ENCODE results near the gene ACER3. TPM values are rescaled to one million over a fixed set of nuclear protein-coding genes. Genes with fewer than 3 reads are reported as not detected.
"Not testable (repeated sequence)": the region's sequence is repeated elsewhere in the genome, so short reads cannot be mapped to it uniquely, and the experiment has no call there.

The ACER3 gene
- 10 to 100 TPM in 3 of 12 donors, 1 to 10 TPM in 8, not detected in 1; 5.6 to 16.2 (median 8.4) TPM for polyA plus RNA-seq (ENCODE audit: insufficient read length in 12 of 12)
- long read RNA-seq, donor 1, full-length matches to known transcripts, result 2 of 2 reads
- long read RNA-seq, donor 1, partial matches to known transcripts, result 0 of 2 reads
- long read RNA-seq, donor 1, other reads (novel, unspliced or antisense), result 0 of 2 reads
- long read RNA-seq, donor 2, full-length matches to known transcripts, result 3 of 3 reads
- long read RNA-seq, donor 2, partial matches to known transcripts, result 0 of 3 reads
- long read RNA-seq, donor 2, other reads (novel, unspliced or antisense), result 0 of 3 reads
- long read RNA-seq, donor 3, full-length matches to known transcripts, result 2 of 2 reads
- long read RNA-seq, donor 3, partial matches to known transcripts, result 0 of 2 reads
- long read RNA-seq, donor 3, other reads (novel, unspliced or antisense), result 0 of 2 reads
- long read RNA-seq, donor 4, full-length matches to known transcripts, result 1 of 1 reads
- long read RNA-seq, donor 4, partial matches to known transcripts, result 0 of 1 reads
- long read RNA-seq, donor 4, other reads (novel, unspliced or antisense), result 0 of 1 reads
- long read RNA-seq, donor 5, result 0 reads
- long read RNA-seq, donor 6, result 0 reads
- long read RNA-seq, donor 7, full-length matches to known transcripts, result 1 of 1 reads
- long read RNA-seq, donor 7, partial matches to known transcripts, result 0 of 1 reads
- long read RNA-seq, donor 7, other reads (novel, unspliced or antisense), result 0 of 1 reads
- long read RNA-seq, donor 8, result 0 reads
- long read RNA-seq, donor 9, result 0 reads
- long read RNA-seq, donor 10, full-length matches to known transcripts, result 1 of 1 reads
- long read RNA-seq, donor 10, partial matches to known transcripts, result 0 of 1 reads
- long read RNA-seq, donor 10, other reads (novel, unspliced or antisense), result 0 of 1 reads
- long read RNA-seq, donor 11, result 0 reads

DNA sequence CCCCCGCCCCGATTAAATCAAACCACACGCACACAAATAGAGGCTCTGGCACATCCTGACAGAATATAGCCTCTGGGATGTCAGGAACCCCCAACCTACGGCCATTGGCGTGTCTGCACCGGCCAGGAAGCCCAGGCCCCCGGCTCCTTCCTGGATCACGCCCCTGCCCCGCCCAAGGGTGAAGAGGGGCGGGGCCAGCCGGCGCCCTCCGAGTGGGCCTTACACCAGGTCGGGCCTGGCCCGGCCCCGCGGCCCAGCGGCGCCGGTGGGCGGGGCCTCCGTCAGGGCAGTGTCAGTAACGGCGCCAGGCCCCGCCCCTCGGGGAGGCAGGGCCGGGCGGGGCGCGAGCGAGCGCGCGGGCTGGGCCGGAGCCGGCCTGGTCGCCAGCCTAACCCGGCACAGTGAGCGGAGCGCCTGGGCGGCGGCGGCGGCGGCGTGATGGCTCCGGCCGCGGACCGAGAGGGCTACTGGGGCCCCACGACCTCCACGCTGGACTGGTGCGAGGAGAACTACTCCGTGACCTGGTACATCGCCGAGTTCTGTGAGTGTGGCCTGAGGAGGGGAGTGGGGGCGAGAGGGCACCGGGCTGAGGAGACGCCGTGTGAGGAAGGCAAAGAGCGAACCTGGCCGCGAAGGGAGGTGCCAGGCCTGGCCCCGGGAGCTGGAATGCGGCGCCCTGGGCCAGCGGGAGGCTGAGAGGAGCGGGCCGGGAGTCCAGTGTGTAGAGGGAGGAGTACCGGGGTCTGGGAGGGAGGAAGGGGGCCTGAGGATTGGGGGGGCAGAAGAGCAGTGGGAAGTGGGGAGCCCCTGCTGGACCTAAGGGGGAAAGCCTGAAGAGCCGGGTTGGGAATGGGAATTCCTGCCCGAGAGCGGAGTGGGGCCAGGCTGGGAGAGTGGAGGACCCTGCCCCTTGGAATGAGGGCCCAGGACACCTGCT, at the start of gene ACER3:
Gene ACER3 (plus strand): TSS at position 380 of the 937 bp plus-strand sequence. CDS start 59 bp downstream, at position 439.
- peak; percentile 68 for DNase-seq

DNA sequence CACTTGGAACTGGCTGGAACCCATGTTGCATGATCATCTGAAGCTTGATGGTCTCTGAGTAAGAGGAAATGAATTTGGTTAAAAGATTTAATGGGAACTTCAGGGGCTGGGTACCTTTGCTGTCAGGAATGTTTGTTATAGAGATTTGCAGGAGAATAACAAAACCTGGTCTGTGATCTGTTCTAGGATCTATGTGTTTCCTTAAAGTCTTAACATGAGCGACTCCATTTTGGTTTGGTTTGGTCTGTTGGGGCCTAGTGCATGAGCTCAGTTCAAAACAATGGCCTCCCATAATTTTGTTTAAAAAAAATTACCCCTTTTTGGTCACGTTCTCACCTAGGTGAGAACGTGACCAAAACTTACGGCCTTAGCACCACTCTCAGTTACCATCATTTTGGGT, 49.5 kb upstream of the ACER3 start:
- no peak for DNase-seq

DNA sequence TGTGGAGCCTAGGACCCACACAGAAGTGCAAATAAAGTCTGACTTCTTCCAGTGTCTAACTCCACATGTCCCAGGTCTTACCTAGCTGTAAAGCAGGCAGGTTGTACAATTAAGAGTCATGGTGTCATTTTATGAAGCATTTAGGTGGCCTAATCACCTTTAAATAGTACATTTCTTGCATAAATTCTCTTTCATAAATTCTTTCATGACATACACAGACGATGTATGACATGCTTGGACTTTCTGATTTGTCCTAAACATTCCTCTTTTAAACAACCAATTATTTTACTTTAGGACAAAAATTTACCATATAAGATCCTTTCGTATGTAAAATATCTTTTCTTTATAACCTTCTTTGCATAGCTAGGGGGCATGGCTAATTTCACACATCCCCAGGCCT, 46.3 kb upstream of the ACER3 start:
- no peak for DNase-seq

DNA sequence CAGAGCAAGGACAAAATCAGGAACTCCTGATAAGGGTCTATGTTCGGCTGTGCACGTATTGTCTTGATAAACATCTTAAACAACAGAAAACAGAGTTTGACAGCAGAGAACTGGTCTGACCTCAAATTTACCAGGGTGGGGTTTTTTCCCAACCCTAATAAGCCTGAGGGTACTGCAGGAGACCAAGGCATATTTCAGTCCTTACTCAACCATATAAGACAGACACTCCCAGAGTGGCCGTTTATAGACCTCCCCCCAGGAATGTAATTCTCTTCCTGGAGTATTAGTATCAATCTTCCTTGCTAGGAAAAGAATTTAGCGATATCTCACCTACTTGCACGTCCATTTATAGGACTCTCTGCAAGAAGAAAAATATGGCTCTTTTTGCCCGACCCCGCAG, 45.0 kb upstream of the ACER3 start:
- not testable (repeated sequence) for DNase-seq

DNA sequence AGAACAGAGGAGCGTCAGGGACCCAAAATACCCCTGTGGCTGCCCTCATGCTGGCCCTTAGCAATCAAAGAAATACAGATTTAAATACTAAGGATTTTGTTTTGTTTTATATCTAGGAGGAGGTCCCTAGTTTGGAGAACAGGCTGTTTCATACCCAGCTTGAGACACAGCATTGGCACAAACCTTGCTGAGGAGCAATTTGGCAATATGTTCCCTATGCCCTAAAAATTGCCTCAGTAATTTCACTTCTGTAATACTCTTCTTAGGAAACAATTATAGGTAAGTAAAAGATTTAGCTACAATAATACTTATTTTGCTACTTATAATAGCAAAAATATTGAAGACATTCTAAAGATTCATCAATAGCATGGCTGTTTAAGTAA, 40.5 kb upstream of the ACER3 start:
- DNase-seq, result no peak

DNA sequence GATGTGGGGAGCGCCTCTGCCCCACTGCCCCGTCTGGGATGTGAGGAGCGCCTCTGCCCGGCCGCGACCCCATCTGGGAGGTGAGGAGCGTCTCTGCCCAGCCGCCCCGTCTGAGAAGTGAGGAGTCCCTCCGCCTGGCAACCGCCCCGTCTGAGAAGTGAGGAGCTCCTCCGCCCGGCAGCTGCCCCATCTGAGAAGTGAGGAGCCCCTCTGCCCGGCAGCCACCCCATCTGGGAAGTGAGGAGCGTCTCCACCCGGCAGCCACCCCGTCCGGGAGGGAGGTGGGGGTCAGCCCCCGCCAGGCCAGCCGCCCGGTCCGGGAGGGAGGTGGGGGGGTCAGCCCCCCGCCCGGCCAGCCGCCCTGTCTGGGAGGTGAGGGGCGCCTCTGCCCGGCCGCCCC, 39.3 kb upstream of the ACER3 start:
- DNase-seq, result not testable (repeated sequence)

DNA sequence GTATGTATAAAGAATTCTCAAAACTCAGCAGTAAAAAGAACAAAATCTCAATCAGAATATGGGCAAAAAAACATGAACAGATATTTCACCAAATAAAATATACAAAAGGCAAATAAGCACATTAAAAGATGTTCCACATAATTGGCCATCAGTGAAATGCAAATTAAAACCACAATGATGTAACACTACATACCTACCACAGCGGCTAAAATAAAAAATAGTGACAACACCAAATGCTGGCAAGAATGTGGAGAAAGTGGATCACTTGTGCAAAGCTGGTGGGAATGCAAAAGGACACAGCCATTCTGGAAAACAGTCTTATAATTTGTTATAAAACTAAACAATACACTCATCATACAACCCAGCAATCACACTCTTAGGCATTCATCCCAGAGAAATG, 38.3 kb upstream of the ACER3 start:
- no peak for DNase-seq

DNA sequence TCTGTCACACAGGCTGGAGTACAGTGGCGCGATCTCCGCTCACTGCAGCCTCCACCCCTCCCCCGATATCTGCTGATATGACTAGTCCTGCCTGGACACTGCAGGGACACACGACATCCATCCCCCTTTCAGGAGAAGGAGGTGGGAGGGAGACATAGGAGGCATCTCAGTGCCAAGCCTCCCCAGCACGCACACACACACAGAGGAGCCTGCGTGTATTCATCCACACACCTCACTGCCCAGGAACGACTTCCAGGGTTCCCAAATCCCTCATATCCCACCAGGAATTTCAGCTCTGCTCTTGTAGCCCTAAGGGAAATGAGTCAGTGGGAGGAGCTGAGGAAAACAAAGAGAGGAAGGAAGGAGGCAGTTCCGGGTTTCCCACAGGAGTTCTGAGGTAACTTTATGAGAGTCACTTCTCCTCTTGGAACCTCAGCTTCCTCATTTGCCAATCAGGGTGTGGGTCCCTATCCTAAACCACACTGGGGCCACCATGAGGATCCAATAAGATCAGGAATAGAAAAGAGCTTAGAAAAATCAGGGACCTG, 37.2 kb upstream of the ACER3 start:
- no peak for DNase-seq

DNA sequence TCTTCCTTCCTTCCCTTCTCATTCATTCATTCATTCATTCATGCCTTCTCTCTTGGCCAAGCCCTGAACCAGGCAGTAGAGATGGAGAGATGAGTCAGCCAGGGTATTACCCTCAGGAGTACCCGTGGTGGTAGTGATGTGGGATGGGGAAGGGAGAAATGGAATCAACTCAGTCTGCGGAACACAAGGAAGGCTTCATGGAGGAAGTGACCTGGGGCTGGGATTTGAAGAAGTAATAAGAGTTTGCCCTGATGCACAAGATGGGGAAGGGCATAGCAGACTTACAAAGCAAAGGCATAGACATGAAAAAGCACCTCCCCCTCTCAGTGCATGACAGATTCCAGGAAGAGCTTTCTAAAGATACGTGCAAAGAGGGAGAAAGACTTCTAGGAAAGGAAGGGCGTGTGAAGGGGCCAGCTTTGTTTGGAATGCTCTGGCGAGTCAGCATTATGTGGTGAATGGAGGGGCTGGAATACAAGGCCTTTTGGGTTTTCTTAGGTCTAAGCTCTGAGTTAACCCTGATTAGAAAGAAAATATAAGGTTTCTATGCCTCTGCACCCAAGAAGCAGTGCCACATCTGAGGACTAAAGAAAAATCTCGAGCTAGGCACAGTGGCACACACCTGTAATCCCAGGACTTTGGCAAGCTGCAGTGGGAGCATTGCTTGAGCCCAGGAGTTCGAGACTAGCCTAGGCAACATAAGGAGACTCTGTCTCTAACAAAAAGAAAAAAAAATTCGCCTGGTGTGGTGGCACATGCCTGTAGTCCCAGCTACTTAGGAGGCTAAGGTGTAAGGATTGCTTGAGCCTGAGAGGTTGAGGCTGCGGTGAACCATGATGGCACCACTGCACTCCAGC, 36.4 kb upstream of the ACER3 start:
- DNase-seq, result no peak

DNA sequence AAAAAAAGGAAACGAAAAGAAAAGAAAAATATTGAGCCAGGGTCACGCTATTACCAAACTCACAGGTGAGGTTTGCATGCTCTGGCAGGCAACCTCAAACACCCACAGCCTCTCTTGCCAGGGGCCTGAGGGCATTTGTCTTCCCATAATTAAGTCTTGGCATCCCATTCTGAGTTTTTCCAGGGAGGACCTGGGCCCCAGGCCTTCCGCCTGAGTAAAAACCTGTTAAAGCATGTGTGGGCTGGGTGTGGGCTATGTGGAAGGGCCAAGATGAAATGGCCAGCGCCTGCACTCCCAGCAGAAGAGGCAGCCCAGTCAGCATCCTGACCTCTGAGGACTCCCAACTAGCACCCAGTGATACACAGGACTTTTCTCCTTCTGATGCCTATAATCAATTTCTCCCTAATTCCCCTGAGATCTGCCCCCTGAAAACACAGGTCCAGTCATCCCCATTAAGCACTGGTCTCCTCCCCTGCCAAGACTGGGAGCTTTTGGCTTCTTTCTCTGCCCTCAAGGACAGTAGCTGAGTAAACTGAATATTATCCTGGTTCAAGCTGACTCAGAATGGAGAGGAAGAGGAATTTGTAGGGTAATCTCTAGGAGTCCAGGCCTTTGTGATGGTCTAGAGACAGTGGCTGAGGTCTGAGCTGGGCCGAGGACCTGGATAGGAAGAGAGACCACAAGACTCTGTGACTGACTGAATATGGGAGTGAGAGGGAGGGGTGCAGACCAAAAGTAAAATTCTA, 35.6 kb upstream of the ACER3 start:
- DNase-seq, result no peak

DNA sequence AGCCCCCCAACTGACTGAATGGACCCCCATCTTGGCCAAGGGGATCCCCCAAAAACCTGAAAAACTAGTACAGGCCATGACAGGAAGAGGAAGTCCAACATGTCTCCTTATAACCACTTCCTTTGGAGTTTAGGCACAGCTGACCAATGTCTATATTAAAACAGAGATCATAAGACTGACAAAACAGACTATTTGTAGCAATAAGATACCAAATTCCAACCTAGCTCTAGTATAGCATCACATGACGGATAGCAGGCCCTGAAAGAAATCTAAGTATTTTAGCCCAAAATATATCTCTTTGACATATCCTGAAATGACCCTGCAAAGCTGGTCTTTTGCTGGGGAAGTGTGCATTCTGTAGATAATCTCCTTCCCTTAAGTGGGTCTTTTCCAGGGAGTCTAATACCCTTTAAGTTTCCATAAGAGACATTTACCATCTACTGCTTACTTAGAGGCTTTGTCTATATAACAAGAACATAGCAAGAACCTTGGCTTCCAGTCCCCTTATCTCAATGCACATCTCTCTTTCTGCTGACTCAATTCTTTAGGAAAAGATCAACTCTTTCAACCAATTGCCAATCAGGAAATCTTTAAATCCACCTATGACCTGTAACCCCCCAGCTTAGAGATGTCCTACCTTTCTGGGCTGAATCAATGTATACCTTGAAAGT, 34.9 kb upstream of the ACER3 start:
- no peak for DNase-seq

DNA sequence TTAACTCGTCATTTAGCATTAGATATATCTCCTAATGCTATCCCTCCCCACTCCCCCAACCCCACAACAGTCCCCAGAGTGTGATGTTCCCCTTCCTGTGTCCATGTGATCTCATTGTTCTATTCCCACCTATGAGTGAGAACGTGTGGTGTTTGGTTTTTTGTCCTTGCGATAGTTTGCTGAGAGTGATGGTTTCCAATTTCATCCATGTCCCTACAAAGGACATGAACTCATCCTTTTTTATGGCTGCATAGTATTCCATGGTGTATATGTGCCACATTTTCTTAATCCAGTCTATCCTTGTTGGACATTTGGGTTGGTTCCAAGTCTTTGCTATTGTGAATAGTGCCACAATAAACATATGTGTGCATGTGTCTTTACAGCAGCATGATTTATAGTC, 34.2 kb upstream of the ACER3 start:
- DNase-seq, result not testable (repeated sequence)

DNA sequence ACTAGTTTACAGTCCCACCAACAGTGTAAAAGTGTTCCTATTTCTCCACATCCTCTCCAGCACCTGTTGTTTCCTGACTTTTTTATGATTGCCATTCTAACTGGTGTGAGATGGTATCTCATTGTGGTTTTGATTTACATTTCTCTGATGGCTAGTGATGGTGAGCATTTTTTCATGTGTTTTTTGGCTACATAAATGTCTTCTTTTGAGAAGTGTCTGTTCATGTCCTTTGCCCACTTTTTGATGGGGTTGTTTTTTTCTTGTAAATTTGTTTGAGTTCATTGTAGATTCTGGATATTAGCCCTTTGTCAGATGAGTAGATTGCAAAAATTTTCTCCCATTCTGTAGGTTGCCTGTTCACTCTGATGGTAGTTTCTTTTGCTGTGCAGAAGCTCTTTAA, 33.7 kb upstream of the ACER3 start:
- DNase-seq, result not testable (repeated sequence)

DNA sequence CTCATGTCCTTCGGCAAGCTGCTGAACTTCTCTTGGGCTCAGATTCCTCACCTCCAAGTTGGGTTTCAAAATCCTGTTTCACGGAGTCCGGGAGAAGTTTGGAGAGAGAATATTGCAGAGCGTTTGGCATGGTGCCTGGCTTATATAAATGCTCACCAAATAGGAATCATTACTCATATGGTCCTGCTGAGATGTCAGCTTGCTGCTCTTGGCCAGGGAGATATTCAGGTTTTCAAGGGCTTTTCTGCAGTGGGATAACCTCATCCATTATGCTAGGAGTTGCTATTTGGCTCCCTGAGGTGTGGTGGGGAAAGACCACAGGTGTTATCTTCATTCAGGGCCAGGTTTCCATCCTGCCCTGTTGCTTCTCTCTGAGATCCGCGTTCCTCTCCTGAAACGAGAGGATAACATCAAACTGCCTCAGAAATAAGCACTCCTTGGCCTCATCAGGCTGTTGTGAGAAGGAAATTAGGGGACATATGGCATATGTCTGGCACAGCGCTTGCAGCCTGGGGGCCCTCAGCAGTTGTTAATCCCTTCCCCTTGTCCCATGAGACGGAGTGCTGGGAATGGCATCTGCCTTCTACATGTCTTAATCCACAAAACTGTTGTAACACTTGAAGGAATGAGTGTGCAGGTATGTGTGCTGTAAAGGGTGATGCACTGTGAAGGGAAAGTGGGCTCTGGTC, 29.9 kb upstream of the ACER3 start:
- DNase-seq, result no peak

DNA sequence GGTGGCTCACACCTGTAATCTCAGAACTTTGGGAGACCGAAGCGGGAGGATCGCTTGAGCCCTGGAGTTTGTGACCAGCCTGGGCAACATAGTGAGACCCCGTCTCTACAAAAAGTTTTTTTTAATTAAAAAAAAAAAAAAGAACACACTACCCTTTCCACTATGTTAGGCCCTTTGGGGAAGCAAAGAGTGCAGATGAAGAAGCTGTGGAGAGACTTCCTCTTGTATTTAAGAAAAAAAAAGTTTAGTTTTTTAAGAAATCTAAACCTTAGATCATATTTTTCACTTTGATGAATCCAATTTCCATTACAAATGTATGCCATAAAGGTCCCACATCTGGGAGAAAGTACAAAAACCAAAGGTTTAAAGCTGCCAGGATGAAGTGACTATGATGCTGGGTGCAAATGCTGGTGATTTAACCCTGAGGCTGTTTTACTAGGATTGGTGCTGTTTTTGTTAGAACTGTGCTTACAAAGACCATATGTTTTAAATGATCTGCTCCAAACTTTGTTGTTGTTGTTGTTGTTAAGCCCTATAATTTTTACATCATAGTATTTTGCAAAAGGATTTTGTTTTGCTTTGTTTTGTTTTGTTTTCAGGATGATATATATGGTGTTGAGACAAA, 28.9 kb upstream of the ACER3 start:
- no peak for DNase-seq

DNA sequence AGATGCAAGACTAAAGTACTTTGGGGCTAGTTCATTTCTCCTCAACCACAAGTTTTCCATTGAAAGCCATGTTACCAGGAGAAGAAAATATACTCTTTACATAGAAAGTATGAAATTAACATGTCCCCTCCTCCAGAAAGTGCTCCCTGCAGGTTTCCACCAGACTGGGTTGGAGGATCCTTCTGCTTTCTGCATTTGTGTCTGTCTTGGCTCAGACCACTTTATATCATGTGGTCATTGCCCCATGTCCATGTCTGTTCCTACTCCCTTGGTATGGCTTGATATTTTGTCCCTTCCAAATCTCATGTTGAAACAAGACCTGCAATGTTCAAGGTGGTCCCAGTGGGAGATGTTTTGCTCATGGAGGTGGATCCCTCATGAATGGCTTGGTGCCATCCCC, 28.4 kb upstream of the ACER3 start:
- DNase-seq, result no peak

DNA sequence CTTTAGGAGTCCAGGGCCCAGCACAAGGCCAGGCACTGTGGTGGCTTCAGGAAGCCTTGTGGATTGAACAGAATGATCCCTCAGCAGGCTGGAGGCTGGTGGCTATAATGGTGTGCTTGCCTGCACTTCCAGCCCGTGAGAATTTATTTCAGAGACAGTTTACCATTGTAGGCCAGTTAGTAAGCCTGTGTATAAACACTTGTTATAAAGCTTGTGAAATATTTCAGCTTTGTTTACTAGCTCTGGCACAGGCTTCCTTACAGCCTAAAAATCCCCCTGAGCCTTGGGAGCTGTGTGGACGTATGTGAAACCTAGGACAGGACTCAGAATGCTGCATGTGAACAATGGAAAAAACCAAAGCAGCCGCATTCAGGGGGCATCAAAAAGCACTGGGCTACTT, 26.6 kb upstream of the ACER3 start:
- DNase-seq, result no peak

DNA sequence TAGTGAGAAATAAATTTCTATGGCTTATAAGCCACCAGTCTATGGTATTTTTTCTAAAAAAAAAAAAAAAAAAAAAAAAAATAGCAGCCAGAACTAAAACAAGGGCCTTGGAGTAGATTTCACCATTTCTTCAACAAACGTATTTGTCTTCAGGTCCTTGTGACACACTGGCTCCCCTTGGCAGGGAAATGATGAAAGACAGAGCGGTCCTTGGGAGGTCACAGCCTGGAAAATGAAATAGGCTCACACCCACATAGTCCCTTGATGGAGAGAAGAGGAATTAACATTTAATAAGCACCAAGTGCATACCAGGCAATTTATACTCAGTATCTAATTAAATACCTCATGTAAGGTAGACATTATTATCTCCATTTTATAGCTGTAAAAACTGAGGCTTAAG, 25.7 kb upstream of the ACER3 start:
- DNase-seq, result no peak

Measured in muscle of arm (tissue), 14 donors.